Loucy (cell line): ENCODE results near the gene PDGFC.

Source experiments
- EZH2phosphoT487 ChIP-seq: fragments of 200-600 bp; IDR thresholded peaks from 2 replicates; pipeline ENCODE4 v1.6.1; 2018; ENCODE audit warnings: antibody characterized with exemption, mild to moderate bottlenecking, moderate library complexity, borderline replicate concordance
- TF ChIP-seq, protein P1 (sequence below): fragments of 200-600 bp; sonication (generic); conservative IDR thresholded peaks from 2 replicates; pipeline ENCODE4 v1.5.1; 2014; ENCODE audit warnings: mild to moderate bottlenecking, antibody characterized with exemption, low read length

DNA sequence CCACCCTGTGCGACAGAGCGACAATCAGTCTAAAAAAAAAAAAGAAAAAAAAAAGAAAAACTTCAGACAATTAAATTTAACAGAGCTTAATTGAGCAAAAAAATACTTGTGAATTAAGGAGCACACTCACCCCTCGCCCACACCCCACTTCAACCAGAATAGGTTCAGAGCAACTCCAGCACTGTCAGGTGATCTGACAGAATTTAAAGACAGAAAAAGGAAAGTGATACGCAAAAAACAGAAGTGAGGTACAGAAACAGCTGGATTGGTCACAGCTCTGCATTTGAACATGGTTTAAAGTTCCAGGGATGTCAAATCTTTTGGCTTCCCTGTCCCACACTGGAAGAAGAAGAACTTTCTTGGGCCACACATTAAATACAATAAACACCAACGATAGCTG, 174.4 kb downstream of the PDGFC start:
- TF ChIP-seq, protein P1, sequence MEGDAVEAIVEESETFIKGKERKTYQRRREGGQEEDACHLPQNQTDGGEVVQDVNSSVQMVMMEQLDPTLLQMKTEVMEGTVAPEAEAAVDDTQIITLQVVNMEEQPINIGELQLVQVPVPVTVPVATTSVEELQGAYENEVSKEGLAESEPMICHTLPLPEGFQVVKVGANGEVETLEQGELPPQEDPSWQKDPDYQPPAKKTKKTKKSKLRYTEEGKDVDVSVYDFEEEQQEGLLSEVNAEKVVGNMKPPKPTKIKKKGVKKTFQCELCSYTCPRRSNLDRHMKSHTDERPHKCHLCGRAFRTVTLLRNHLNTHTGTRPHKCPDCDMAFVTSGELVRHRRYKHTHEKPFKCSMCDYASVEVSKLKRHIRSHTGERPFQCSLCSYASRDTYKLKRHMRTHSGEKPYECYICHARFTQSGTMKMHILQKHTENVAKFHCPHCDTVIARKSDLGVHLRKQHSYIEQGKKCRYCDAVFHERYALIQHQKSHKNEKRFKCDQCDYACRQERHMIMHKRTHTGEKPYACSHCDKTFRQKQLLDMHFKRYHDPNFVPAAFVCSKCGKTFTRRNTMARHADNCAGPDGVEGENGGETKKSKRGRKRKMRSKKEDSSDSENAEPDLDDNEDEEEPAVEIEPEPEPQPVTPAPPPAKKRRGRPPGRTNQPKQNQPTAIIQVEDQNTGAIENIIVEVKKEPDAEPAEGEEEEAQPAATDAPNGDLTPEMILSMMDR: no peak
- TF ChIP-seq EZH2phosphoT487: no peak
